HTR-8/SVneo (cell line): ENCODE measurements around the gene RALY.

Experiments
- DNase-seq: peaks from one replicate; pipeline ENCODE4 v3.0.0; 2011; ENCODE audit warnings: low spot score, mixed read lengths; ENCODE audit not compliant: insufficient read length
- FAIRE-seq: peaks from 2 replicates; lab custom pipeline; 2011; peaks lifted over from hg19 to GRCh38; lab: Jason Lieb, UNC

RALY gene

DNA sequence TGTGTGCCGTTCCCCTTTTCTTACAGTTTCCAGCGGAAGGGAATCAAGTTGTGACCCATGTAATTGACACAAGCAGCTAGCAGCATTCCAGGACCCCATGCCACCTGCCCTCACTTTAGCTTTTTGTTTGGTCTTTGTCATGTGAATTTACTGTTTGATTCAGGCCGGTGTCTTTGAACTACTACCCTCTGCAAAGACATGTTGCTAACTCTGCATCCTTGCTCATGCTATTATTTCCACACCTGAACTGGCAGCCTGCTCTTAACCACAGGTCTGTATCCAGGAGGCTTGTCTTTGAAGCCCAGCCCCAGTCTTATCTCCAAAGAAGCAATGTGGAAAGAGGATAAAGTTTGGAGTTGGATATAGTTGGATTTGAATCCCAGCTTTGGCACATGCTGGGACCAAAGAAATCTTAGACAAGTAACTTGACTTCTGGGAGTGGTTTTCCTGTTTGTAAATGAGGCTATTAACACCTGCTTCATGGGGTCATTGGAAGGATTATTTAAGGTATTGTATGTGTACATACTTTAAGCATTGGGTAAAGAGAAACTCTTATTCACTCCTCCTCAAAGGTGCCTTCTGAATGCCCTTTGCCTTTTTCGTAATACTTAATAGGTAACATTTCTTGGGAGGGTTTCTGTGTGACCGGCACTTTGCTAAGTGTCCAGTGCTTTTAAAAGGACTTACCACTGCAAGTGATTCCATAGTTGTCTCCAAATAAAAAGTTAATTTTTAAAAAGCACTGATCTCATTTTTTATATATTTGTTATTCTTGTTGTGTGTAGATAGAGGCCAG, 52.4 kb downstream of the RALY start:
- DNase-seq = no peak
- FAIRE-seq = no peak

DNA sequence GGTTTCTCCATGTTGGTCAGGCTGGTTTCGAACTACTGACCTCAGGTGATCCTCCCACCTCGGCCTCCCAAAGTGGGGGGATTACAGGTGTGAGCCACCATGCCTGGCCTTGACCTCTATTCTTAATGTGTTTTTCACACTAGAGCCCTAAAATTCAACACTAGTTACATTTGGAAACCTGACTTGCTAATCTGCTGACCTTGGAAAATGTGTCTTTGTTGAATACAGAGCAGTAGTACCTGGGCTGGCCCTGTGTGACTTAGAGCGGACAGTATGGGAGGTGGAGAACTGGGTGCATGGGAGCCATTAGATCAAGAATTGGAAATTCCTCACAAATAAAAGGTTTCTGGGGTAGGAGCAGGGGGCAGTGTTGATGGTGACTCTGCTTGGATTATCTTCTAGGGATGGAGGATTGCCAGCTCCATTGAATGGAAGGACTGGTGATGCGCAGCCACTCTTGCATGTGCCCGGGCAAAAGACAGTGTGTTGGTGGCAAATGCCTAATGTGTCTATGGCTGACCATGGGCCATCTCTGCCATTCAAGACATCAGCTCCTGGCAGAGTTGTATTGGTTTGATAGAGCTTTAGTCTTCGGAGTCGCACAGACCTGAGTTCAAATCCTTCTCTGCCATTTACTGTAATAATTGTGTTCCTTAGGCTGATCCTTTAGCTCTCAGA, 53.4 kb downstream of the RALY start:
- FAIRE-seq (no peak), DNase-seq (no peak)

DNA sequence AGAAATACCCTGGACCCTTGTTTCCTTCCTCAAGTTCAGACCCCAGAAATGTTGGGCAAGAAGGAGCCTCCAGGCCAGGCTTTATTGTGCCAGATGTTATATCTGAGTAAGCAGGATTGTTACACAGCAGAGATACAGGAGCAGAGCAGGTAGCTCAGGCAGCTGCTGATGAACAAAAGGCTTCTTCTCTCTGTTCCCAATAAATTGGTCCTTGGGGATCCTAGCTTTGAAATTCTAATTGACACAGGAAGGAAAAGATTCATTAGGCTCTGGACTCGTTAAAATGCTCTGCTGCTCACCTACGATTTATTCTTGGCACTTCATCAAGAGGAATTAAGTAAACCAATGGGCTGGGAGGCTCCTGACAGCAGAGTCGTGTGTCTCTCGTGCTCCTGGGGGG, 54.2 kb downstream of the RALY start:
- FAIRE-seq = no peak

DNA sequence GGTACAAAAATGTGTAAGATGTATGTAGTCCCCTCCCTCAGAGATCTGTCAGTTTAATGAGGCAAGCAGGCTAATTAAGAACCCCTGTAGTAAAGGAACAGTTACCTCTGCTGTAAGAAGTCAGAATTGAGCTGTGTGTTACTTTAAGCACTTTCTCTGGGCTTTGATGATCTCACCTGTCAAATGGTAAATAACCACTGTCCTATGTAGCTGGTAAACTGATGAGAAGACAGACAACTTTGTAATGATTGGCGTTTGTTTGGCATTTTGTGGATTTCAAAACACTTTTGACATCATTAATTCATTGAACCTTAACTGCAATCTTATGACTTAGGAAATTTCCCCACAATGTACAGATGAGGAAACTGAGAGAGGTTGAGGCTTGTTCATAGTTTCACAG, 55.7 kb downstream of the RALY start:
- FAIRE-seq = no peak

More for the DNA sequence above, 54.2 kb downstream of the RALY start:
- no peak for DNase-seq

DNA sequence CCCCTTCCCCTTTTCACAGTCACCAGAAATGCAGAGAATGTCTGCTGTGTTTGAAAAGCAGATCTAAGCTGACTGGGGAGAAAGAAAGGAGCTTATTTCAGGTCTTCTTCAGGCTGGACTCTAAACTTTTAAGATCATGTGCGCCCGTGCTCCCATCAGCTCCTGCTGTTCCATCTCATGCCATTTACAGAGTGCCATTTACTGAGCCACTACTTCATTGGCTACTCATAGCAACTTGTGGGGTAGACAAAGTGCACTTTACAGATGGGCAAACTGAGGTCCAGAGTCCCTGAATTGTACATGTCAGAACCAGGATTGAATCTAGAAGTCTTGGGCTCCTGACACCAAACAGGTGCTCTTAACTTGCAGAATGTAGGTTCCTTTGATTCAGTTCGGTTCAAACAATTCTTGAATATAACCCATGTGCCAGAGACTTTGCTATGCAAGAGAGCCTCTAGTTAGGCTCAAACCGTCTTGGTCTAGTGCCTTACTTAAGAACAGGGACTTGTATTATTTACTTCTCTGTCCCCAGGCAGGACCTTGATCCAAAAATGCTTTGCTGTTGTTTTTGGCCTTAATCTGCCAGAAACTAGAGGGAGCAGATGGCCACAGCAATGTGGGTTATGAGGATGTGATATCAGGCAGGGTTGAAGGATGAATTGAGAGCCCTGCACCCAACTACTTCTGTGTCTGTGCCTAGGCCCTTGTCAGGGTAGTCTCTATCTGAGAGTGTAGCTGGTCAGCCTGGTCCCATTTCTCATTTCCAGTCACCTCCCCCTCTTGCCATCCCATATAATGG, 56.4 kb downstream of the RALY start:
- no peak for FAIRE-seq
- DNase-seq = no peak

More for the DNA sequence above, 55.7 kb downstream of the RALY start:
- no peak for DNase-seq

DNA sequence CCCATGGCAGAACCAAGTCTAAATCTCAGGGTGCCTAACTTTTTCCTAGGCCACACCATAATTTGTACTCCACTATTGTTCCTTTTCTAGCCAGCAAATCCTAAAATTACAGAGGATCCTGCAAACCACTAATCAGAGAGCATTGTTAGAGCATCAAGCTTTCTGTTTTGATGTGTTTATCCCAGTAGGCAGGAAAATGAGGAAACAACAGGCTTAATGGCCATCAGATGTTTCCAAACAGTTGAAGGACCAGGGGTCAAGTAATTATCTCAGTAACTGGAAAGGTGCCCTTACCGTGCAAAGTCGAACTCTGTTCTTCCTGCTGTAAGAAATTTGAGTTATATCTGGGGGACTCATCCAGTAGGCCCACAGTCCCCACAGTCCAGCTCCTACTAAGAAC, 58.7 kb downstream of the RALY start:
- DNase-seq (no peak), FAIRE-seq (no peak)

DNA sequence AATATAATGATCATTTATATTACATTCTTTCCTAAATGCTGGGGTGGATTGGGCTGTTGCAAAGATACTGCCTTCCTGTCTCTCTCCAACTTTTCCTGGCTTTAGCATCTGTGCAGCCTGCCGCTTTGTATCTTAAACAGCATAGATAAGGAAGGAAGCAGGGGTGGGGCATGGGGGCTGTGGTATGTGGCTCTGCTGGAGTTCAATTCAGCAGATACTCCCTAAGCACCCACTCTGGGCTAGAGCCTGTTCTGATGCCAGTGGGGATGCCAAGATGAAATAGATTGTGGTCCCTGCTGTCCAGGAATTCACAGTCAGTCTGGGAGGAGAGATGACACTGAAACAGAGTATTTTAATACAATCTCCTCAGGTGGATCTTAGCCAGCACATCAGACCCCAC, 61.6 kb downstream of the RALY start:
- DNase-seq (no peak), FAIRE-seq (no peak)

DNA sequence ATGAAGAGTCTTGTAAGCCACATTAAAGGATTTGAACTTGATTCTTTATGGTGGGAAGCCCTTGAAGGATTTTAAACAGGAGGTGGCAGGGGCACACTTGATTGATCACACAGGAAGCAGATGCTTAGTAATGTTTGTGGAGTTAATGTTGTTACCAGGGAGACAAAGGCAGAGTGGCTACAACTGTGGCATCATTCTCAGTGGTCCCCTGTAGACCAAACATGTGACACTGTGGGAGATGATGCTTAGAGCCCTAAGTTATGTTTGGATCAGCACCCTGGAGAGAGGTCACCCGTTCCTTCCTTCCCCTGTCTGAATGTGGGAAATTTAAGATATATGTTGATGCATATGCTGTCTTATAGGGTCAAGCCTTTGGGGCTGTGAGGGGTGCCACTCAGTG, 65.1 kb downstream of the RALY start:
- DNase-seq = no peak
- FAIRE-seq = no peak

DNA sequence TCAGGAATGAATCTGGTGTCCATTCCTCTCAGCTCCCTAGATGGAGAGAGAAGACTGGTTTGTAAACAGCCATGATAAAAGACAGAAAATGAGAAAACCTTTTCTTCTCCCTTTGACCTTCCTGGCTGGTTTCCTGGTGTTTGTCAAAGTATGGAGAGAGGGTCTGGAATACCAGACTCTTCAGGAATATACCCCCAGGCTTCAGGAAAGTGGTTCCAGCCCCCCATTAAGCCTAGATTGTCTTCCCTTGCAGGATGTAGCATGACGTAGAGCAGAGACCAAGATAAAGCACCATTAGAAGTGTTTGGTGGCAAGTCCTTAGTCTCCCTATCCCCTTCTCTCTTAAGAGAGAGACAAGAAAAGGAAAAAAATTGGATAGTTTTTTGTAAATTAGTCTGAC, 67.3 kb downstream of the RALY start:
- FAIRE-seq = no peak
- no peak for DNase-seq

DNA sequence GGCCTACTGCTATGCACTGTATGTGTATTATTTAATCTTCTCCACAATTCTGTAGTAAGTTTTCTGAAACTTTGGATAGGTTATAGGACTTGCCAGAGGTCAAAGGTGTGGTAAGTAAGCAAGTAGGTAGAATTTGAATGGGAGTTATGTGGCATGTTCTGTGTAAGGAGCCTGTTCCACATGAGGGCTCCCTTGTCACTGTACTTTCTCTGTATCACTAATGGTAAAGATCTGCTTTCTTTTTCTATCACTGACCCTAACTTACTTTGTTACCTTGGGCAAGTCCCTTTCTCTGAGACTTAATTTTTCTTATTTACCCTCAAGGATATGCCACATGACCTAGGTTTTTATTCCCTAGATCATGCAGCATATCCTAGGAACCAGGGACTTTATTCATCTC, 68.0 kb downstream of the RALY start:
- DNase-seq (no peak), FAIRE-seq (no peak)

DNA sequence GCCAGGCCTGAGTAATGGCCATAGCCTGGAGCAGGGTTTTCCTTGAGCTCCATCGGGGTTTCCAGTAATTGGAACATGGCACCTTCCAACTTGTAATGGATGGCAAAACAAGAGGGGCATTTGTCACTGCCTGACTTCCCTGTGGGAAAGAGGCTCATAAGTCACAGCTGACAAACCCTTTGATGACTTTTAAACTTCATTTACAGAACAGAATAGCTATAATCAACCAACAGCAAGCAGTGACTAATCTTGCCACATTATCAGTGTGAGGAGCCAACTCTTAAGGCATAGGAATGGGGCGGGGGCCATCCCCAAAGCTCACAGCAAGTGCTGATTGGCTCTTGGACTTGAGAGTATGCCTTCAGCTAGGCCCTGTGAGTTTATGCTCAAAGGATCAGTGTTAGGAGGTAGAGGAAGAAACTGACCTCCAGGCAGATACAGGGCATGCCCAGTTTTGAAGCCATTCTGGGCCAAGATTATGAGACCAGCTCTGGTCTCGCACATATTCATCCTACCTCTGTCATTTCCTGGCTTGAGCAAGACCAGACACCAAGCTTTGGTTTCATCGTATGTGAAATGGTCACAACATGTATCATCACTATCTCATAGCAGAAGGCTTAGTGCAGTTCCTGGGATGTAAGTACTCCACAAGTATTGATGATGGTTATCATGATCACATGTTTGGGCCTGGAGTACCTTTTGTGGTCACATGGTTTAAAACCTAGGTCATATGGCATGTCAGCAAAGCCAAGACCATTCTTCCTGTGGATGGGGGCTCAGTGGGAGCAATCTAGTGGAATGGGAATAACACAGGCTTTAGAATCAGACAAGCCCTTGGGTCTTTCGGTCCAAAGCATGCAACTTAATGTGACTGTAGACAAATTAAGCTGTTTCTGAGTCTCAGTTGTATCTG, 69.1 kb downstream of the RALY start:
- DNase-seq = no peak
- no peak for FAIRE-seq

DNA sequence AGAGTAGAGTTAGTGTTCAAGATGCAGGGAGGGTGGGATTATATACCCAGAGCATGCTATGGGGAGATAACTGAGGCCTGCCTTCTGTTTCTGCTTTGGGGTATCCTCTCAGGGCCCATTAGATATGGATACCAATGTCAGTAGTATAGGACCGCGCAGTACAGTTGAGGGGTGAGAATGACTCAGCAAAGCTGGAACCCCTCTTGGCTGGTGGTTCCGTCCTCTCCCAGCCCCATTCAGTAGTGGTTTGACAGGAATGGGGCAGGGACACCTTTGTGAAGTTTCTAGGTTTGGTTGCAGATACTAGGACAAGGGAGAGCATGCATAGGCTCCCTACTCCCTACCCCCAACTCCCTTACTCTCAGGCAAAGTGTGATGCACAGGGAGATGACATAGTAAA, 70.6 kb downstream of the RALY start:
- DNase-seq = no peak
- no peak for FAIRE-seq

DNA sequence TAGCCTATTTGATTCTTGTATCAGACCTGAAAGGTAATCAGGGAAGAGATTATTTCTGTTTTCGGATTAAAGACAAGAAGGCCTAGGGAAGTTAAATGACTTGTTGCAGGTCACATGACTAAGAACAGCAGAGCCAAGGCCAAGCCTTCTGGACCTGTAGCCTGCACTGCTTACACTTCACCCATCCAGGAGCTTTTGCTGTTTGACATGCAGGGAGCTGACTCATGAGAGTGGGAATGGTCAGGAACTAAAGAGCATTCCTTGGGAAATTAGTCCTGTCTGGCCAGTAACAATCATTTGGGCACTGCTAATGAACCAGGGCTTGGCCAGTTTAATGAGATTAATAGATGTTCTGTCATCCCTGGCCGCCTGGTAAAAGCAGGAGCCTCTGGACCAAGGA, 71.5 kb downstream of the RALY start:
- FAIRE-seq (no peak), DNase-seq (no peak)

DNA sequence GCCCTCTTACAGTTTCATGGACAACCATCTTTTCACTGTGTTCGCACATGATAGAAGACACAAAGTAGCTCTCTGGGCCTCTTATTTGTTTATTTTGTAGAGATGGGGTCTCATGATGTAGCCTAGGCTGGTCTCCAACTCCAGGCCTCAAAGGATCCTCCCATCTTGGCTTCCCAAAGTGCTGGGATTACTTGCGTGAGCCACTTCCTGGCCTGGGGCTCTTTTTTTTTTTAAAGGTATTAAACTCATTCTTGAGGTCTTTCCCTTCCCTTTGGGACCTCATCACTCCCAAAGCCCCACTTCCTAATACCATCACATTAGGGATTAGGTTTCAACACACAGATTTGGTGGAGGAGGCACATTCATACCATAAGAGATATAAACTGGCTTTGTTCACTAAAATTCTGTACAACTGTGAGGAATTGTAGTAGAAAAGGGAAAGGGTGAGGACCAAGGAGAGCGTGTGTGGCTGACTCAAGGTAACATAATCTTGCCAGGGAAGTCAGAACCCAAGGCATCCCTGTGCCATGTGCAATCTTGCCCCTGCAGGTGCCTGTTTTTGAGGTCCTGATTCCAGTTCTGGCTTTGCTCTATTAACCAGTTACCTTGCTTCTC, 72.9 kb downstream of the RALY start:
- DNase-seq (no peak), FAIRE-seq (no peak)

DNA sequence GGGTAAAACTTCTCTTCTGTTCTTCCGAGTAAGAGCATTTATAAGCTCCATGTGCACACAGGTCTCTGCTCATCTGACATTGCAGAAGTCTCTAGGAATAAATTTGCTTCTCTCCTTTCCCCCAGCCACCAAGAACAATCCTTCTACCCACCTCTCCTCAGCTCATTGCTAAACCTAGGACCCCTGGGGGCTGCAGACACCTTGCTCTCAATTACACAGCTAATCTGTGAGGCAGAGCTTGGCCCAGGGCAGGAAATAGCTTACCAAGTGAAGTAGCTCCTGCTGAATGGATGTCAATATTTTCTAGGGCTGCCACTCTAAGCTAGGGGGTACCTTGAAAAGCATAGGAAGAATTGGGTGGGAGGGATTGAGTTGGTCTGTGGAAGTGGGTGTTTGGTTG, 74.3 kb downstream of the RALY start:
- no peak for FAIRE-seq
- DNase-seq = no peak

DNA sequence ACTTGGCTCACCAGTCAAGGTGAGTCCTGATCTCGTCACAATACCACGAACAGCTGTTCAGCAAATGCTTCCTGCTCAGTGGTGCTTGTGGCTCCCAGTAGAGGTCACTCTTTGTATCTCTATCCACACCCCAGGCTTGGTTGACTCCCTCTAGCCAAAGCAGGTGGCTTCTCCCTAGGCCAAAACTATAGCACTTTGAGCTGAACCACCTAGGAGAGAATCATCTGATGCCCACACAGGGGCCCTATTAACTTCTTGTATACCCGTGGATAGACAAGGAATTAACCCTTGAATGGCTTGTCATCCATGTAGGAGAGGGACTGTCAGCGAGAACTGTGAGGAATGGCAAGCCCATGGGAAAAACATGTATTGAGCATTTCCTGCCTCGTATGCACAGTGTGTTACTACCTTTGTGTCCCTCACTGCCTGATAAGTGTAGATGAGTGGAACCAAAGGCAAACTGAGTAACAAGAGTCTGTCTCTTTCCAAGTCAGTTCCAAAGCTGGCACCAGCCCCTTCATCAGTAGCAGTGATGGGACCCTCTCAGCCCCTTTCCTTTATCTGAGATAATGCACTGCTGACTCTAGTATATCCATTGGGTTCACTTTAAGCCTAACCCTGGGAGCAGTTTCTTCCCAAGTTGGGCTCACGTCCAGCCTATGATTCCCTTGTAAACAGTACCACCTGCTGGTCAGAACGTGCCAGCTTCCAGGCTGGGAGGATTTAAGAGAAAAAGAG, 75.8 kb downstream of the RALY start:
- FAIRE-seq = peak; percentile 51
- peak; percentile 72 for DNase-seq

DNA sequence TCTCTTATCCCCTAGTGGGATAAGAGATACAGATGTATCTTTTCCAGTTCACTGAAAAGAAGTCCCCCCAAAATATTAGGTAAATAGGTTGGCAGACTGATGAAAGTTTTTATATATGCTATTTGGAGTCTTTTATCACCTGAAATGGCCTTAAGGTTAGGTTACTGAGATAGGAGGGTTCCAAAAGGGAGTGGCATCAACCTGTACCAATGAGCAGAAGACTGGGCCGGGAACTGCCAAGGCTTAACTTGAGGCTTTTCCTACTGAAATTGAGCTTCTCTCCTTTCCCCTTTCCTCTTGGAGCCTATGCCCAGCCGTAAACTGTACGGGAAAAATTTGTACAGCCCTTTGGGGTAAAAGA, 76.3 kb downstream of the RALY start:
- no peak for DNase-seq
- no peak for FAIRE-seq

DNA sequence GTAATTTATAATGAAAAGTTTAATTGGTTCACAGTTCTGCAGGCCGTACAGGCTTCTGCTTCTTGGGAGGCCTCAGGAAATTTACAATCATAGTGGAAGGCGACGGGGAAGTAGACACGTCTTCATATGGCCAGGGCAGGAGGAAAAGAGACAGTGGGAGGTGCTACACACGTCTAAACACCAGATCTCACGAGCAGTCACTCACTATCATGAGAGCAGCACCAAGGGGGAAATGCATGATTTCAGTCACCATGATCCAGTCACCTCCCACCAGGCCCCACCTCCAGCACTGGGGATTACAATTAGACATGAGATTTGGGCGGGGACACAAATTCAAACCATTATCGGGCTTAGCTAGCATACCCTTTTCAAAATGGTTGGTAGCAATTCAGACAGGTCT, 77.1 kb downstream of the RALY start:
- no peak for DNase-seq
- no peak for FAIRE-seq

DNA sequence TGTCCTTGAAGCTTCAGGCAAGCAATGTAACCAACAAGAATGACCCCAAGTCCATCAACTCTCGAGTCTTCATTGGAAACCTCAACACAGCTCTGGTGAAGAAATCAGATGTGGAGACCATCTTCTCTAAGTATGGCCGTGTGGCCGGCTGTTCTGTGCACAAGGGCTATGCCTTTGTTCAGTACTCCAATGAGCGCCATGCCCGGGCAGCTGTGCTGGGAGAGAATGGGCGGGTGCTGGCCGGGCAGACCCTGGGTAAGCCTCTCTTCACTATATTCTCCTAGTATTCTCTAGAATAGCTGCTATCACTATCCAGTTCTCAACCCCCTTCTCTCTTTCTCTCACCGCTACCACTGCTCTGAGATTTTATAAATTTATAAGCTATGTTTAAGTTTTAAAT, 78.4 kb downstream of the RALY start:
- FAIRE-seq (no peak), DNase-seq (no peak)
